GM12878 (cell line): ENCODE data around the gene PTPRH. TPM values are rescaled to one million over a fixed set of nuclear protein-coding genes. Genes with fewer than 3 reads are reported as not detected.

Experiments used
- ATAC-seq: fragments of 200-7000 bp; cut with Tn5 transposase; 3 replicates; pipeline ENCODE4 v1.9.1; 2020; ENCODE audit warnings: mild to moderate bottlenecking, moderate library complexity
- BruUV-seq: library from RNA; stranded (reverse); fragments of 400-500 nt; replicated peaks from 2 replicates; lab custom pipeline; 2021; lab: Mats Ljungman, UMichigan
- CTCF ChIA-PET: fragments of 300-600 bp; sonication (Branson Sonifier 250); formaldehyde crosslinking; extraction: SDS; loops from one replicate; lab custom pipeline; 2021; ENCODE audit warnings: inconsistent platforms; lab: Yijun Ruan, JAX
- POLR2A ChIA-PET: fragments of 350-600 bp; formaldehyde crosslinking; extraction: SDS; loops from one replicate; lab custom pipeline; 2021; ENCODE audit warnings: inconsistent platforms; lab: Charles Lee
- RAD21 ChIA-PET: fragments of 300-600 bp; sonication (Branson Sonifier 250); formaldehyde crosslinking; loops from one replicate; lab custom pipeline; 2023; ENCODE audit warnings: antibody characterized with exemption; ENCODE audit not compliant: unreplicated experiment; lab: Charles Lee
- SMC1A ChIA-PET: fragments of 300-600 bp; sonication (Branson Sonifier 250); formaldehyde crosslinking; loops from one replicate; lab custom pipeline; 2023; ENCODE audit not compliant: unreplicated experiment, uncharacterized antibody; lab: Charles Lee
- DNase-seq: peaks from one replicate; pipeline ENCODE4 v3.0.0-alpha.2; 2011; ENCODE audit warnings: low read depth, low spot score
- FAIRE-seq: peaks from 3 replicates; lab custom pipeline; 2011; peaks lifted over from hg19 to GRCh38; lab: Jason Lieb, UNC
- H2AFZ ChIP-seq: 2 replicates; pipeline ENCODE4 v1.6.0; 2011; ENCODE audit warnings: low read depth, low read length, control low read depth; ENCODE audit not compliant: control insufficient read depth
- H3K27ac ChIP-seq: 2 replicates; pipeline ENCODE4 v1.5.1; 2011; ENCODE audit warnings: control low read depth; ENCODE audit not compliant: control insufficient read depth, insufficient read depth
- H3K27me3 ChIP-seq, 2 experiments: replicated peaks in 1 of 2; 2 replicates each; pipeline versions ENCODE4 v1.6.0 to v1.6.1; 2011; ENCODE audit warnings: low read length in 1 of 2; ENCODE audit not compliant: control insufficient read depth in 2 of 2, insufficient read depth in 2 of 2
- H3K36me3 ChIP-seq, 2 experiments: 2 replicates each; pipeline ENCODE4 v1.5.1; 2011; ENCODE audit warnings: low read length in 1 of 2; ENCODE audit not compliant: control insufficient read depth in 2 of 2, insufficient read depth in 2 of 2
- H3K4me1 ChIP-seq: 2 replicates; pipeline ENCODE4 v1.6.1; 2011; ENCODE audit warnings: mild to moderate bottlenecking, low read length, moderate library complexity, mixed read lengths; ENCODE audit not compliant: control insufficient read depth, insufficient read depth
- H3K4me2 ChIP-seq: 2 replicates; pipeline ENCODE4 v1.6.0; 2011; ENCODE audit warnings: control low read depth; ENCODE audit not compliant: control insufficient read depth, insufficient read depth
- H3K4me3 ChIP-seq: fragments of 200-600 bp; sonication (generic); 2 replicates; pipeline ENCODE4 v1.5.1; 2016
- H3K79me2 ChIP-seq: 2 replicates; pipeline ENCODE4 v1.6.0; 2011; ENCODE audit warnings: low read length; ENCODE audit not compliant: control insufficient read depth, insufficient read depth
- H3K9ac ChIP-seq: 2 replicates; pipeline ENCODE4 v1.8.0; 2011; ENCODE audit warnings: low read length, control low read depth, mixed read lengths; ENCODE audit not compliant: control insufficient read depth, insufficient read depth
- H3K9me3 ChIP-seq: replicated peaks from 3 replicates; pipeline ENCODE4 v1.5.1; 2011; ENCODE audit warnings: mild to moderate bottlenecking, low read length; ENCODE audit not compliant: control insufficient read depth, insufficient read depth
- H4K20me1 ChIP-seq: 2 replicates; pipeline ENCODE4 v1.6.0; 2011; ENCODE audit not compliant: control insufficient read depth, insufficient read depth
- BHLHE40 ChIP-seq, 2 experiments: fragments of 450-650 bp in 1 of 2; IDR thresholded peaks; 2 replicates each; pipeline ENCODE4 v1.6.1; 2011 to 2017; ENCODE audit warnings: low read depth in 2 of 2, borderline replicate concordance in 1 of 2, improper control_type of control experiment in 1 of 2, low read length in 1 of 2, mild to moderate bottlenecking in 1 of 2
- CBX3 ChIP-seq: fragments of 200-600 bp; sonication (generic); IDR thresholded peaks from 2 replicates; pipeline ENCODE4 v1.6.1; 2016; ENCODE audit warnings: low read depth, borderline replicate concordance
- CHD1 ChIP-seq: IDR thresholded peaks from 2 replicates; pipeline ENCODE4 v1.6.1; 2012; ENCODE audit warnings: low read depth, low read length, improper control_type of control experiment
- E2F8 ChIP-seq: fragments of 450-650 bp; IDR thresholded peaks from 2 replicates; pipeline ENCODE4 v1.6.1; 2018; ENCODE audit warnings: mild to moderate bottlenecking, low read depth, moderate library complexity; ENCODE audit not compliant: partially characterized antibody
- ESRRA ChIP-seq: IDR thresholded peaks from 2 replicates; pipeline ENCODE4 v1.6.1; 2012; ENCODE audit warnings: mild to moderate bottlenecking, low read length, improper control_type of control experiment
- GATAD2B ChIP-seq: fragments of 450-650 bp; conservative IDR thresholded peaks from 2 replicates; pipeline ENCODE4 v1.6.1; 2017; ENCODE audit warnings: low read depth, mild to moderate bottlenecking, moderate library complexity
- KAT2A ChIP-seq: conservative IDR thresholded peaks from 2 replicates; pipeline ENCODE4 v1.6.1; 2011; ENCODE audit warnings: low read depth, low read length; ENCODE audit not compliant: control insufficient read depth
- MEF2B ChIP-seq: fragments of 450-650 bp; IDR thresholded peaks from 2 replicates; pipeline ENCODE4 v1.6.1; 2018; ENCODE audit warnings: mild to moderate bottlenecking, moderate library complexity; ENCODE audit not compliant: partially characterized antibody, poor library complexity, severe bottlenecking
- NBN ChIP-seq: fragments of 450-650 bp; IDR thresholded peaks from 2 replicates; pipeline ENCODE4 v1.6.1; 2016
- PKNOX1 ChIP-seq: fragments of 450-650 bp; IDR thresholded peaks from 2 replicates; pipeline ENCODE4 v1.6.1; 2016; ENCODE audit warnings: mild to moderate bottlenecking
- POLR2A ChIP-seq: IDR thresholded peaks from 2 replicates; pipeline ENCODE4 v1.6.1; 2011; ENCODE audit warnings: low read depth, mild to moderate bottlenecking, low read length
- RAD21 ChIP-seq: IDR thresholded peaks from 2 replicates; pipeline ENCODE4 v1.6.1; 2011; ENCODE audit warnings: mild to moderate bottlenecking, low read depth, low read length, moderate library complexity; ENCODE audit not compliant: insufficient read depth
- RBBP5 ChIP-seq: fragments of 200-600 bp; sonication (generic); conservative IDR thresholded peaks from 2 replicates; pipeline ENCODE4 v1.6.1; 2016
- REST ChIP-seq: IDR thresholded peaks from 2 replicates; pipeline ENCODE4 v1.6.1; 2012; ENCODE audit warnings: mild to moderate bottlenecking, low read depth, low read length
- TARDBP ChIP-seq: IDR thresholded peaks from 2 replicates; pipeline ENCODE4 v1.6.1; 2016; ENCODE audit warnings: borderline replicate concordance
- TCF12 ChIP-seq: IDR thresholded peaks from 2 replicates; pipeline ENCODE4 v1.6.1; 2011; ENCODE audit warnings: low read depth, mild to moderate bottlenecking, low read length
- YBX1 ChIP-seq: fragments of 450-650 bp; IDR thresholded peaks from 2 replicates; pipeline ENCODE4 v1.6.1; 2016; ENCODE audit warnings: antibody characterized with exemption
- ZNF207 ChIP-seq: fragments of 450-650 bp; IDR thresholded peaks from 2 replicates; pipeline ENCODE4 v1.6.1; 2014; ENCODE audit warnings: antibody characterized with exemption, mild to moderate bottlenecking, borderline replicate concordance
- WGBS: methylation state at CpG from one replicate; pipeline ENCODE4 v1.1.6; 2016; ENCODE audit warnings: low lambda C conversion rate; ENCODE audit not compliant: insufficient replicate concordance, insufficient coverage; ENCODE audit errors: missing lambda C conversion rate; 5-methylcytosine and 5-hydroxymethylcytosine counted together
- in situ Hi-C: fragments of 300-500 bp; cut with MboI; formaldehyde crosslinking; loops from 9 replicates; pipeline ENCODE4 v1.14.3; 2018; ENCODE audit warnings: mixed read lengths
- intact Hi-C: fragments of 100-400 bp; cut with micrococcal nuclease; formaldehyde crosslinking; loops from one replicate; pipeline ENCODE4 v1.14.2; 2022; ENCODE audit not compliant: unreplicated experiment
- polyA plus RNA-seq, 11 experiments: library from polyadenylated mRNA; depleted of rRNA in 4 of 11; unstranded in 6 of 11; stranded (reverse) in 5 of 11; fragments of >200 nt; fragmentation: Nextera tagmentation in 4 of 11; fragmentation: Illumina TruSeq in 1 of 11; extraction: Ambion mirVana in 4 of 11; extraction: Trizol in 1 of 11; gene quantifications; 1 replicate in 1 of 11; 2 replicates in 10 of 11; pipeline versions ENCODE4 v1.2.1 to v1.2.3, GENCODE V29; 2011 to 2016; ENCODE audit warnings: inconsistent platforms in 2 of 11, missing spikeins in 2 of 11, low read depth in 1 of 11
- total RNA-seq, 4 experiments: library from RNA; depleted of rRNA in 3 of 4; stranded (reverse); fragments of >200 nt in 3 of 4; fragmentation: Illumina TruSeq in 1 of 4; extraction: Trizol in 1 of 4; gene quantifications; 2 replicates each; pipeline versions ENCODE4 v1.2.1 to v1.2.3, GENCODE V29; 2013 to 2021

Gene PTPRH
- total and polyA plus RNA-seq, 10 of the 15 experiments (the other 5 are each of a cell fraction or from before 2014, with no cell fraction given): 0.08 TPM; not detected in 9

GRCh38 chr19:55175117-55175867 is 34.0 kb downstream of the PTPRH start:
- BruUV-seq: no TSS peak
- CTCF ChIA-PET: interaction anchor here (1.2 kb wide), 1 partner anchor 14 kb away, joined by 3 read pairs; no protein-coding TSS in a partner anchor
- TF ChIP-seq RAD21 (no peak), TCF12 (no peak), KAT2A (no peak), TARDBP (no peak), CBX3 (no peak), REST (no peak), ZNF207 (no peak), YBX1 (no peak), CHD1 (no peak), PKNOX1 (no peak), MEF2B (no peak), NBN (no peak), RBBP5 (no peak), E2F8 (no peak), POLR2A (no peak), BHLHE40 (IDR thresholded peaks at IDR 0.05; ENCODE audit: borderline replicate concordance in 1 of 2, low read depth in 2 of 2, low read length in 1 of 2) (no peak), GATAD2B (no peak), ESRRA (no peak)

More at GRCh38 chr19:55175117-55175867, 34.0 kb downstream of the PTPRH start:
- Histone ChIP-seq H3K36me3 (no peaks in the 10 kb centered on the region), H3K4me3 (no peak overlapping the region), H3K79me2 (no peaks in the 10 kb centered on the region), H4K20me1 (no peaks in the 10 kb centered on the region), H3K9me3 (peaks cover 1% of the 10 kb centered on the region; the same call in 1 of the 3 replicates), H3K27me3 (peaks cover 0 to 7% of the 10 kb centered on the region in 2 experiments; a peak in 1 of 4 replicates), H3K9ac (no peak overlapping the region), H3K27ac (no peak overlapping the region), H3K4me2 (no peak overlapping the region), H3K4me1 (peaks cover 12% of the 10 kb centered on the region), H2AFZ (no peak overlapping the region)
- DNase-seq: no peak
- FAIRE-seq: no peak
- ChIA-PET POLR2A (interaction anchor here (0.6 kb wide), 1 partner anchor 264 kb away, joined by 3 read pairs; no protein-coding TSS in a partner anchor), SMC1A (interaction anchor here (0.8 kb wide), 1 partner anchor 9 kb away, joined by 3 read pairs; the partner anchor contains the start of gene DNAAF3), RAD21 (no interaction called here)
- ATAC-seq: no peak
- in situ Hi-C loops: no loop called here
- WGBS: 71% methylated on average over 39 of the region's 43 CpGs
- intact Hi-C loops: no loop called here
